ENCODE results near the gene ORC5.
A peak's percentile ranks its signal among the peaks of the same experiment; 100 is the strongest.
"Not testable (repeated sequence)": the region's sequence is repeated elsewhere in the genome, so short reads cannot be mapped to it uniquely, and the experiment has no call there.

Gene ORC5

DNA sequence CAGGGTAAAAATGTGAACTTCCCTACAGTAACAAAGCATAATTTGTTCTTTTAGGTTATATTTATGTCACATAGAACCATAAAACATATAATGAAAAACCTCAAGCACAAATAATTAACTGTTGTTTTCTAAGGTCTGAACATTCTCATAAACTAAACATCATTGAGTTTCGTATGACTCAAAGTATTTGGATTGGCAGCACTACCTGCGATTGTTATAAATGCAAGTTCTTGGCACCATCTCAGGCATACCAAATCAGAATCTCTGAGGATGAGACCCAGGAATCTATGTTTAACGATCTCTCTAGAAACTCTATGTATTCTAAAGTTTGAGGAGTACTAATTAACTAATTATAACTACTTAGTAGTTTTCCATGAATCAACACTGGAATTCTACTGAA lies 22.5 kb downstream of the ORC5 start:
- DNase-seq: no peak

DNA sequence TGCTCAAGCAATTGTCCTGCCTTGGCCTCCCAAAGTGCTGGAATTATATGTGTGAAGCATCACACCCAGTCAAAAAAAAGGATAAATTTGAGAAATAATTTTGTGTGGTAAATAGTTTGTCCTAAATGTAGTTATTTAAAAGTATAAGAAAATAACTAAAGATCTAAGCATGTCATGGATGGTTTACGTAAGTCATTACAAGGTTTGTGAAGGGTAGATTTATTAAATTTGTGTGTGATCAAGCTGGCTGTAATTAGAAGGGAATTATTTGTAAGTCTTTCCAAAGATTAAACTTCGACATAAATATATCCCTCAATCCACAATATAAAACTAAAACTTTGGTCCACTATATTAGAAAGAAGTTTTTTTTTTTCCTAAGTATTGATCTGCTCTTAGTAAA lies 28.6 kb downstream of the ORC5 start:
- DNase-seq: peak; percentile 18

DNA sequence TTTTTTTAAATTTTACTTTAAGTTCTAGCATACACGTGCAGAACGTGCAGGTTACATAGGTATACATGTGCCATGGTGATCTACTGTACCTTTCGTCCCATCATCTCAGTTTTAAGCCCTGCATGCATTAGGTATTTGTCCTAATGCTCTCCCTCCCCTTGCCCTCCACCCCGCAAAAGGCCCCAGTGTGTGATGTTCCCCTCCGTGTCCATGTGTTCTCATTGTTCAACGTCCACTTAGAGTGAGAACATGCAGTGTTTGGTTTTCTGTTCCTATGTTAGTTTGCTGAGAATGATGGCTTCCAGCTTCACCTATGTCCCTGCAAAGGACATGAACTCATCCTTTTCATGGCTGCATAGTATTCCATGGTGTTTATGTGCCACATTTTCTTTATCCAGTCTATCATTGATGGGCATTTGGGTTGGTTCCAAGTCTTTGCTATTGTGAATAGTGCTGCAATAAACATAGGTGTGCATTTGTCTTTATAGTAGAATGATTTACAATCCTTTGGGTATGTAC lies 30.2 kb downstream of the ORC5 start:
- not testable (repeated sequence) for DNase-seq

DNA sequence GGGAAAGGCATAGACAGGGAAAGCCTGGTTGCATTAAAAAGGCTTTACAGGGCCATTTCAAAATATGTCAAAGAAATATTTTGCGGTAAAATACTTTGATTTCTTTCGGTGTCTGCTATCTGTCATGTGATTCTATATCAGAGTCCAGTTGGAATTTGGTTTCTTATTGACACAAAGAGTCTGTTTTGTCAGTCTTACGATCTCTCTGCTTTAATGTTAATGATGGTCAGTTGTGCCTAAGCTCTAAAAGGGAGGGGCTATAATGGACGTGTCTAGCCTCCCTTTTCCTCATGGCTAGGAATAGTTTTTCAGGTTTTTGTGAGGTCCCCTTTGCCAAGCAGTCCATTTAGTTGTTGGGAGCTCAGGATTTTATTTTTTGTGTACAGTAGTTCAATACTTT lies 31.5 kb downstream of the ORC5 start:
- no peak for DNase-seq

DNA sequence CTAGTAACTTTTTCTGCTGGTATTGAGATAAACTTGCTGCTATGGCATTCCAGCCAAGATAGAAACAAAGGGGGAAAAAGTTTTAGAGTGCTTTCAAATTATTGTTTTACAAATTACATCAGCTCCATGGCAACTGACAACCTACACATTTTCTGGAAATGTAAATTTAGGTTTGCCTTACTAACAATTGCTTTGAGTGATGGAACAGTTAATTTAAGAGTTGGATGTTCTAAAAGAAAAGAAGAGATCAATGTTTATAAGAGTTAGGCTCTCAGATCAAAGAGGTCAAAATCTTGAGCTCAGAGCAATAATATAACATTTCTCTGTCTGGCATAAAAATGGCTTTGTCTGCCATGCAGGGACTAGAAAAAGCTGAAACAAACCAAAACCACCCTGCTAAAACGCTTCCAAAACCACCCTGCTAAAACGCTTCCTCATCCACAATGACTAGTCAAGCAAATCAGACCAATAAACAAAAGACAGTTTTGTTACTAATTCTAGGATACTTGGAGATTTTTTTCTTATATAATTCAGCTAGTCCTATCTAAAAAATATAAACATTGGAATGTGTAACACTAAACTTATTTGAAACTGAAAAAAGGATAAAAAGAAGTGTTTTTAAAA lies 32.3 kb downstream of the ORC5 start:
- no peak for DNase-seq

DNA sequence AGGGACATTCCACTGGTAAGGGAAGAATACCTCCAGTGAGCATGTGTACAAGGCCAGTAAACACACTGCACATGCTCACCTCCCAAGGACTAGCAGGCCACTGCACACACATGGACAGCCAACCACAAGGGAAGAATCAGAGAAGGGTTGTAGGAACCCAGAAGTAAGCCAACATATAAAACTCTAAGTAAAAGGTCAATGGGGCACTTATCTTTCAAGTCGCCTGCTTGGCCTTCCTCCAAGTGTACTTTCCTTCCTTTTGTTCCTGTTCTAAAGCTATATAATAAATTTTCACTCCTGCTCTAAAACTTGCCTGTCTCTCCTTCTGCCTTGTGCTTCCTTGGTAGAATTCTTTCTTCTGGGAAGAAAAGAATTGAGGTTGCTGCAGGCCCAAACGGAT lies 33.0 kb downstream of the ORC5 start:
- no peak for DNase-seq

DNA sequence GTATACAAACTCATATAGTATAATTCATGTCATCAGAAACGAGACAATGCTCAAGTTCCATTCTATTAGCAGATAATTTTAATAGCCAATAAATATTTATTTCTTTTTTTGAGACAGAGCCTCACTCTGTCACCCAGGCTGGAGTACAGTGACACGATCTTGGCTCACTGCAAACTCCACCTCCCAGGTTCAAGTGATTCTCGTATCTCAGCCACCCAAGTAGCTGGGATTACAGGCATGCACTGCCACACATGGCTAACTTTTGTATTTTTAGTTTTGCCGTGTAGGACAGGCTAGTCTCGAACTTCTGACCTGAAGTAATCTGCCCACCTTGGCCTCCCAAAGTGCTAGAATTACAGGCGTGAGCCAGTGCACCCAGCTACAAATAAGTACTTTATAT lies 45.7 kb downstream of the ORC5 start:
- no peak for DNase-seq

DNA sequence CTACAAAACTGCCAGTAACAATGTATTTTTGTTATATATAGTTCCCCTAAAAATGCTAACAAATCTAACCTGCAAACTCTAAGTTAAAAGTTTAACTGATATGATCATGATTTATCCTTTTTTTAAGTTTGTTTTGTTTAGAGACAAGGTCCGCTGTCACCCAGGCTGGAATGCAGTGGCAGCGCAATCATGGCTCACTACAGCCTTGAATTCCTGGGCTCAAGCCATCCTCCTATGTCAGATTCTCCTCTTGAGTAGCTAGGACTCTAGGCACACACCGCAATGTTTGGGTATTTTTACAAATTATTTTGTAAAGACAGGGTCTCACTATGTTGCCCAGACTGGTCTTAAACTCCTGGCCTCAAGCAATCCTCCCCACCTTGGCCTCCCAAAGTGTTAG lies 46.6 kb downstream of the ORC5 start:
- DNase-seq: no peak

DNA sequence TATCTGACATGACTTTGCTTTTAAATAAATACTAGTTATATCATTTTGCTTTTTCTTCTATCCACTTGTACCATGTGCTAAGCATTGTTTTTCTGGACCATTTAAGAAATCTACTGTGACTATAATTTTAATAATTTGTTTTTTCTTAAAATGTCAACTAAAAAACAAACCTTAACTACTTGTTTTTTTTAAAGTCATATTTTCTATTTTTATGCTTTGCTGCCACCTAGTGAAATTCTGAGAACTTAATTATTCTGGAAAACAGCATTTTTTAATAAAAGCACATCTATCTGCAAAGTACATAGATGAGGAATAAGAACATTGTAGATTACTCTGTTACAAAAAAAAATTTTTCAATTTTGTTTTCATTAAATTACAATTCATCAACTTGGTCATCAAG lies 47.4 kb downstream of the ORC5 start:
- peak; percentile 8 for DNase-seq

DNA sequence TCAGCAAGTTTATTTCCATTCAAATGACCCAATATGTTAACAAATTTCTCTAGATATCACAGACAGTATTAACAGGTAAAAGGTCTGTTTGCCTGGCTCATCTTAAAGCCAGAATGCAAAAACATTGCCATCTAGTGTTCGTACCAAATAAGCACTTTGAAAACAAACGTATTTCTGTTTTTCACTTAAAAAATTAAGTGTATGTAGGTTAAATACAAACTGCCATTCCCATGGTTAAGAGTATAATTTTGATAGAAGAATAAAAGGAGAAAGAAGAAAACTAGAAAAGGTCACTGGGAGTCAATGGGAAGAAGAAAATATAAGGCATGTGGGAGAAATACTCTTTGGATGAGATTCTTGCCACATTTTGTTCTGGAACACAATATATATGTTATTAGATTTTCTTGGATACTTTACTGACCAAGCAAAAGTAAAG lies 51.0 kb downstream of the ORC5 start:
- DNase-seq: peak; percentile 14

DNA sequence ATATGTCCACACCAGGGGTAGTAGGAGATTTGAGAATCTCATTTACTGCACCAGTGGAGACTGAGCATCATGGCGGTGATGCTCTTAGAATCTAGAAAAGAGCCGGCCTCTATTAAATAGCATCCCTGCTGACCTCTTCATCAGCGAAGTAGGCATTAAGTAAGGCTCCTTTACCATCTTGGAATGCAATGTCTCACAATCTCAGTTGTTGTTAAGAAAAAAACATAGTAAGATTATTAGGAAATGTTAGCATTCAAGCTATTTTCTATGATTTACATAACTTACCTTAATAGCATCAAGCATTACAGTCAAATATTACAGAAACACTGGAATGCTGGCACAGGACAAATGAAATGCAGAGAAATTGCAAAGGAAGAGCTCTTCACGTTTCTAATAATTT lies 54.5 kb downstream of the ORC5 start:
- no peak for DNase-seq

DNA sequence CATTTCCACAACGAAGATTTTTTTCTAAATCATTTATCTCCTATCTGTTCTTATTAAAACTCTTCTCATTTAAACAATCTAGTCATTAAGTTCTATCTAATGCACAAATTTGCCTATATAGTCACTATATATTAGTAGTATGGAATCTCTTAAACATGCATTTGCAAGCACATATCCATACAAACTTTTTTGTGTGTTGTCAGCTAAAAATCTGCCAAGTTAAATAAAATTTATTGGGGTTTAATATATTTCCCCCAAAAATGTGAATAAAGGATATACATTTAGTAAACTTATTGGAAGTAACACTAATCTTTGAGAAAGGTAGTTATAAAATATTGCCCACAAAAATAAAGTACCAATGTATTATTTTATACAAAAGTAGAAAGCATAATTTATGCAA lies 55.3 kb downstream of the ORC5 start:
- no peak for DNase-seq

DNA sequence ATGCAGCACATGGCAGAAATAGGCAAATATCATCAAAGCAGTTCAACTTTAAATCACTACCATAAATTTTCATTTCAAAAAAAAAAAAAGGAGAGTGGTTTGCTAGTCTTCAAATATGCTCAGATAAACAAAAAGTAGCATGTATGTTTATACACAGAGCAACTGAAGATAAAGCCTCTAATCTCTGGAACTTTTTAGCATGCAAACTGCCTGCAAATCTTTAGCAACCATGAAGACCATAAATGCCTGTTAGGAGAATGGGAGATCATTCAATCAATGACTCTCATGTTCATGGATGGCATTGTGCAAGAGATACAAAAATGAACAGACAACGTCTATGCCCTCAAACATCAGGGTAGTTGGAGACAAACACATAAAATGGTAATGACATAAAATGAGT lies 57.3 kb downstream of the ORC5 start:
- DNase-seq: no peak

DNA sequence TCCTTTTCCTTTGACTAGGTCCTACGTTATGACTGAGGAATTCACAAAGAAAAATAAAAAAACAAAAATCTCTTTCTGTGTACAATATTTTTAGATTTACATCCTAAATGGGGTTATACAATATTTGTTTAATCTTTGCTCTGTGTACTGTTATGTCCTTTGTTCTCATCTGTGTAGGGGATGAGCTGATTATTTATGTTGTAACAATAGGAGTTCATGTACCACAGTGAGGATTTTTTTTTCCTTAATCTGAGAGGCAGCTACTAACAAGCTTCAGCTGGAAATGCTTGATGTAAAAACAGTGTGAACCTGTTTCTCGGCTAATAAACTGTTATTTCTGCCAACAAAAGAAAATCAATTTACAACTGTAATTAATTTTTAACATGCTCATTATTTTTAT lies 58.0 kb downstream of the ORC5 start:
- DNase-seq: no peak

DNA sequence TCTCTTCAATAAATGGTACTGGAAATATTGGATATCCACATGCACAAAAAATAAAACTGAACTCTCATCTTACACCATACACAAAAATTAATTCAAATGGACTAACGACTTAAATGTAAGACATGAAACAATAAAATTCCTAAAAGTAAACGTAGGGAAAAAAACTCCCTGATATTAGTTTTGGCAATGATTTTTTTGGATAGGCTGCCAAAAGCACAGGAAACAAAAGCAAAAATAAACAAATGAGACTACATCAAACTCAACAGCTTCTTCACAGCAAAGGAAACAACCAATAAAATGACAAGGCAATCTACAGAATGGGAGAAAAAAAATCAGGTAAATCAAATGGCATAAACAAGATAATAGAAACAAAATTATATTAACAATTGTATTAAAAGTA lies 65.7 kb downstream of the ORC5 start:
- DNase-seq: no peak

DNA sequence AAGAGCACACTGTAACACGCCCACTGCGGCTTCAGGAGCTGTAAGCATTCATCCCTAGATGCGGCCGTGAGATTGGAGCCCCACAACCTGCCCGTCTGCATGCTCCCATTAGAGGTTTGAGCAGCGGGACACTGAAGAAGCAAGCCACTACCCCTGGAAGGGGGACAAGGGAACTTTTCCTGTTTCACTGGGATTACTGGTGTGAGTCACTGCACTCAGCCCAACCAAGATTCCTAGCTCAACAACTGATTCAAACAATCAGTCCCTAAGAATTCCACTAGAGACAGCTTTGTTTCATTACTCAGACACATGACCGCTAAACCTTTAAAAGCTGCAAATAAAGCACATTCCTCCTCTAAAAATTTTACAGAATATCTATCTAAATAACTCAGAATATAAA lies 69.8 kb downstream of the ORC5 start:
- peak; percentile 64 for DNase-seq

DNA sequence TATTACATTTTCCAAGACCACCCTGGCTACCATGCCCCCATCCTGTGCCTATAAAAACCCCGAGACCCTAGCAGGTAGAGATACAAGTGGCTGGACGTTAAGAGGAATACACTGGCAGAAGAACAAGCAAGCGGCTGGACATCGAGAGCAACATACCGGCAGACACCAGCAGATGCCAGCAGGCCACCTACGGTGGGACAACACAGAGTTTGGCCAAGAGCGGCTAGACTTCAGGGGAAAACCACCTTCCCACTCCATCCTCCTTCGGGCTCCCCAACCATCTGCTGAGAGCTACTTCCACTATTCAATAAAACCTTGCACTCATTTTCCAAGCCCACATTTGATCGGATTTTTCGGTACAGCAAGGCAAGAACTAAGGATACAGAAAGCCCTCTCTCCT lies 70.3 kb downstream of the ORC5 start:
- DNase-seq: no peak

DNA sequence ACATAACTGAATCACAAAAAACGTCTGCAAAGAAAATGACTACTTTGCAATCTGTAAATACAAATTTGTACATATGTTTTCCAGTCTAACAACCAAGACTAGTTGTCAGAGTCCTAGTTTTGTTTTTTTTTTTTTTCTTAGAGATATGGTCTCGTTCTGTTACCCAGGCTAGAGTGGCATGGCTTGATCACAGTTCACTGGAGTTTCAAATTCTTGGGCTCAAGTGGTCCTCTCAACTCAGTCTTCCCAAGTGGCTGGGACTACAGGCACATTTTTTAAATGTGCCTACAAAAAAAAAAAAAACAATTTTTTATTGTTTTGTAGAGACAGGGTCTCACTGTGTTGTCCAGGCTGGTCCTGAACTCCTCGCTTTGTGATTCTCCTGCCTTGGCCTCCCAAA lies 70.8 kb downstream of the ORC5 start:
- no peak for DNase-seq

DNA sequence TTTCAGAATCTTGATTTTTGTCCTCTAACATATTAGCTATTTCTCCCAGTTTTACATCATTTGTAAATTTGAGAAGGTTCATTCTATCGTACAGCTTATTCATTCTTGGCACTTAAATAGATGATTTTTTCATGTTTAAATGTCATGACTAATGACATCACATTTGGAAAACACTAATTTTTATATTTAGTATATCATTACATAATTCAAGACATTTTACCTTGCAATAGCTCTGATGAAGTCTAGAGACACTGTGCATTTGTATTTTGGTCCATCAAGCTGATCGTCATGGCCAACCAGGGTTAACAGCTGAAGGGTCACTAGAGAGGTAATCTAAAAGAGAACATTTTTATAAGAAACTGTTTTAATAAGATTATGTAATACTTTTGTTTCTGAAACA lies 71.3 kb downstream of the ORC5 start:
- no peak for DNase-seq

DNA sequence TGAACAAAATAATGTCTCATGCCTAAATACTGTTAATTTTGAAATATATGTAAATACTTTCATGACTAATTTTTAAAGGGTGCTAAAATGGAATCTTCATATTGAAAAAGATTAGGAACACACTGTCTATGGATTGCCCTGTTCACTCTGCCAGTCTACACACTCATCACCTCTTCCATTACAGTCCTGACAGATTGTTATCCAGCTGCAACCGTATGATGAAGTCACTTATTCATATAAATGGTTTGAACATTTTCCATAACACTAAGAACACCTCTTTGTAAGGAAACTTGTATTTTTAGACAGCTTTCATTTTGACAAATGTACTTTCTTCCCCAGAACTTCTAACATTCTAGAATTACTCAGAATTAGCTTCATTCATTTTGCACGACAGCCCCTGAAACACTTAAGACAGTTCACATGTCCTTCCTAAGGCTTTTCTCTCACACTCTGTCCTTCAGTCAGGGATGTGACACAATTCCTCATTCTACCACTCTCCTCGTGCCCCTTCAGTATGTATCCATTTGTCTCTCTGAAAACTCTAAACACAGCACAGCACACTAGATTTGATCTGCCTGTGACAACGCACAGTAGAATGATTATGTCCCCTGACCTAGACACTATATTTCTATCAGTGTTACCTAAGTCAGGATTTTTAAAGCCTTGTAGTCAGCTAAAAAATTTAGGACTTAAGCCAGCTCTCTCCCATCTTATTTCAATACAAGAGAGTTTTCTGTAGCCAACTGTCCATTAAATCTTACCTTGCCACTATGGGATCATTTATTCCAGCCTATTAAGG lies 71.9 kb downstream of the ORC5 start:
- no peak for DNase-seq

DNA sequence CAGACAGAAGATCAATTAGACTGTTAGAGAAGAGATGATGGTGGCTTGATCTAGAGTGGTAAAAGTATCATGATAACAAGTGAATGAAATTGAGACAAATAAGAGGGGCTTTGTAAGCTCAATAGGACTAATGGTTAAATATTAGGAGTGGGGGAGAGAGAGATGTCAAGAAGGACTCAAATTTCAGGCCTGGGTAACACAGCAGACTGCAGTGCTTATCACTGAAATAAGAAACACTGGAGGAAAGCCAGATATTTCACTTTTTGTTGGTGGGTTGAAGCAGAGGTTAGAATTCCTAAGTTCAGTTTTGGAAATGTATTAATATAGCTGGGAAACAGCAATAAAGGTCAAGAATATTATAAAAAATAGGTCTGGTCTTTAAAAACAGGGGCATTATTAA lies 74.6 kb downstream of the ORC5 start:
- DNase-seq: no peak

DNA sequence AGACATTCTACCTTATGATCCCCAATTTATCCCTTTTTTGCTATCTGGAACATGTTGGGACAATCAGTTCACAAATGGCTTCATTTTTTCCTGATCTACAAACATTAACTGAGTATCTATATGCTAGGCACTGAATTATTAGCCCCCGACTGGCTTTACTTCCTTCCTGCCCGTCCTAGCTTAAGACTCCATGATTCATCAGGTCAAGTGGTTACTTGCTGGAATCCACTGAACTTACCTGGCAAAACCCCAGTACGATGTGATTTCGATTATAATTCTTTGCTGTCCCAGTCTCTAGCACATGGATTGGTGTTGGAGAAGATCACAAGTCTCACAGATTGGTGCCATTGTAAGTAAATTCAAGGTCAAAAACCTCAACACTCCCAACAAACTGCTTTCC lies 77.1 kb downstream of the ORC5 start:
- no peak for DNase-seq

DNA sequence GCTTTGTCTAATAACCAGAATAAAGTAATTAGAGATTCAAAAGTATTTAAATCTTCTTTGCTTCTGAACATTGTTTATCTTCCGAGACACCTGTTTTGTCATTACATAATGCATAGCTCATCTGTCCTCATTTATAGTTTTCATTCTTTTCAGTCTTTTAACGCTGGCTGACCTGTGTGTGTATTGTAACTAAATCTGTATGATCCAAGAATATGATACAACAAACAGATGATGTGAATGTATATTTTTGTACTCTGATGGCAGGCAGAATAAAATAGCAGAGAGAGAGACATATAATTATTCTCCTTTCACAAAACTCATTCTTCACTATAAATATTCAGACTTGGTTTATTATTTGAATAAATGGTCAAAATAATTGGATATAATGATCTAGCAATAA lies 80.6 kb downstream of the ORC5 start:
- no peak for DNase-seq

DNA sequence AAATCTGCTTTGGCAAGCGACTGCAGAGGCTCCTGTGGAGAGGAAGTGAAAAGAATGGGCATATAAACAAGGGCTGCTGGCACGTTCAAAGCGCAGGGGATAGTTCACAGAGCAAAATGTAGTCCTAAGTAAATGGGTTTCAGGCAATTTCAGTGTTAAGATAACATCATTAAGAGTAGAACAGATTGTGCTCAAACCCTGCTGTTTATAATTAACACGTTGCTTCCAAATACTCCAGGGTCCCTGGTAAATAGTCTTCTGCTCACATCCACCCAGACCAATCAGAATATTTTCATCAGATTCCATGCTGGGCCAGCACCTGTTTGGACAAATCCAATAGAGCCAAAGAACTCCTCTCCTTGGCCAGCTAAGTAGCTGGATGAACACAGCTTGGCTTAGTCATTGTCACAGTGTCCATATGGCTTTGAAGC lies 81.4 kb downstream of the ORC5 start:
- no peak for DNase-seq

Measured in fibroblast of skin of right quadriceps (primary cell).